Brain microvascular endothelial cell (primary cell): Measurements from ENCODE around the gene CCBE1.

Experiments used
- DNase-seq: peaks from one replicate; pipeline ENCODE4 v3.0.0-alpha.2; 2020
- H3K27ac ChIP-seq: fragments of 250-450 bp; sonication (Bioruptor Pico); 2 replicates; pipeline ENCODE4 v1.5.1; 2020; ENCODE audit warnings: mild to moderate bottlenecking, moderate library complexity
- H3K27me3 ChIP-seq: fragments of 250-450 bp; sonication (Bioruptor Pico); replicated peaks from 2 replicates; pipeline ENCODE4 v1.5.1; 2020; ENCODE audit warnings: mild to moderate bottlenecking
- H3K36me3 ChIP-seq: fragments of 250-450 bp; sonication (Bioruptor Pico); replicated peaks from 2 replicates; pipeline ENCODE4 v1.5.1; 2020; ENCODE audit warnings: mild to moderate bottlenecking
- H3K4me3 ChIP-seq: 2 replicates; pipeline ENCODE4 v1.5.1; 2011; ENCODE audit warnings: low read depth, mild to moderate bottlenecking, control low read depth, low read length, moderate library complexity
- in situ Hi-C: cut with HindIII; loops from 2 replicates; pipeline ENCODE4 v1.10.0; 2017; ENCODE audit warnings: low sequenced_read_pairs, low pct_ligation_motif_present
- TF ChIP-seq, protein P1 (sequence below): IDR thresholded peaks from 2 replicates; pipeline ENCODE4 v1.5.1; 2011; ENCODE audit warnings: low read depth, mild to moderate bottlenecking, moderate library complexity, low read length, control low read depth, inconsistent platforms; ENCODE audit errors: missing control alignments

The CCBE1 gene

DNA sequence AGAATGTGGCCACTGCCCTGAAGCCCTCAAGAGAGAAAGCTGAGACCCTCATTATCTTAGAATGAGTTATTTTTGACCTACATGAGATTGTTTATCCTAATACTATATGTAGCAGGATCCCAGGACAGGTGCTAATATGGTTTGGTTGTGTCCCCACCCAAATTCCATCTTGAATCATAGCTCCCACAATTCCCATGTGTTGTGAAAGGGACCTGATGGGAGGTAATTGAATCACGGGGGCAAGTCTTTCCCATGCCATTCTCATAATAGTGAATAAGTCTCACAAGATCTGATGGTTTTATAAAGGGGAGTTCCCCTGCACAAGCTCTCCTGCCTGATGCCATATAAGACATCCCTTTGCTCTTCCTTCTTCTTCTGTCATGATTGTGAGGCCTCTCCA lies 76.8 kb downstream of the CCBE1 start:
- TF ChIP-seq, protein P1, sequence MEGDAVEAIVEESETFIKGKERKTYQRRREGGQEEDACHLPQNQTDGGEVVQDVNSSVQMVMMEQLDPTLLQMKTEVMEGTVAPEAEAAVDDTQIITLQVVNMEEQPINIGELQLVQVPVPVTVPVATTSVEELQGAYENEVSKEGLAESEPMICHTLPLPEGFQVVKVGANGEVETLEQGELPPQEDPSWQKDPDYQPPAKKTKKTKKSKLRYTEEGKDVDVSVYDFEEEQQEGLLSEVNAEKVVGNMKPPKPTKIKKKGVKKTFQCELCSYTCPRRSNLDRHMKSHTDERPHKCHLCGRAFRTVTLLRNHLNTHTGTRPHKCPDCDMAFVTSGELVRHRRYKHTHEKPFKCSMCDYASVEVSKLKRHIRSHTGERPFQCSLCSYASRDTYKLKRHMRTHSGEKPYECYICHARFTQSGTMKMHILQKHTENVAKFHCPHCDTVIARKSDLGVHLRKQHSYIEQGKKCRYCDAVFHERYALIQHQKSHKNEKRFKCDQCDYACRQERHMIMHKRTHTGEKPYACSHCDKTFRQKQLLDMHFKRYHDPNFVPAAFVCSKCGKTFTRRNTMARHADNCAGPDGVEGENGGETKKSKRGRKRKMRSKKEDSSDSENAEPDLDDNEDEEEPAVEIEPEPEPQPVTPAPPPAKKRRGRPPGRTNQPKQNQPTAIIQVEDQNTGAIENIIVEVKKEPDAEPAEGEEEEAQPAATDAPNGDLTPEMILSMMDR, result no peak
- Histone ChIP-seq H3K36me3 (no peaks in the 10 kb centered on the region), H3K27me3 (no peaks in the 10 kb centered on the region), H3K4me3 (no peak overlapping the region), H3K27ac (no peak overlapping the region)
- DNase-seq, result no peak
- in situ Hi-C loops, result no loop called here

DNA sequence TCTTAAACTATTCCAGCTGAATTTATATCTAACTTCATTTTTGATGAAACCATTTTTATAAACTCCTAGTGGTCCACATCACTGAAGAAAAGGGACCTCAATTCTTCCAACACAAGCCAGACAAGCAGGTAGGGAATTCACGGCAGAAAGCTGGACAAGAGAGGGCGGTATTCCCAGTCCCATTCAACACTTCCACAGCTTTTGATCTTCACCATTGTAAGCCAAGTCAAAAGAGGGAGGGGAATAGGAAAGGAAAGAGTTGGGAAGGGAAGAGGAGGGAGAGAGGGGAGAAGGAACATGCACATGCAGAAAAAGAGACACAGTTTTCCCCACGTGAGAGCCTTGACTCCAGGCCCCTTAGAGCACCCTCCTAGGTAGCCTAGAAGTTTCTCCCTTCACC lies 77.4 kb downstream of the CCBE1 start:
- no peak overlapping the region for H3K4me3 ChIP-seq
- no peaks in the 10 kb centered on the region for H3K27me3 ChIP-seq
- H3K27ac ChIP-seq, result no peak overlapping the region
- no peaks in the 10 kb centered on the region for H3K36me3 ChIP-seq
- in situ Hi-C loops, result no loop called here
- TF ChIP-seq, protein P1, result no peak
- no peak for DNase-seq

- H3K4me3 ChIP-seq, result no peak overlapping the region
- in situ Hi-C loops, result no loop called here
- no peaks in the 10 kb centered on the region for H3K36me3 ChIP-seq
- no peak for DNase-seq
- TF ChIP-seq, protein P1, result no peak
- no peaks in the 10 kb centered on the region for H3K27me3 ChIP-seq
- no peak overlapping the region for H3K27ac ChIP-seq
Observed at GRCh38 chr18:59617468-59617932, 79.7 kb downstream of the CCBE1 start.

- H3K4me3 ChIP-seq, result no peak overlapping the region
- no peak for DNase-seq
- in situ Hi-C loops, result no loop called here
- TF ChIP-seq, protein P1, result no peak
- no peaks in the 10 kb centered on the region for H3K36me3 ChIP-seq
- H3K27ac ChIP-seq, result no peak overlapping the region
- H3K27me3 ChIP-seq, result no peaks in the 10 kb centered on the region
Observed at GRCh38 chr18:59616501-59616900, 80.7 kb downstream of the CCBE1 start.

GRCh38 chr18:59613903-59614302 lies 83.3 kb downstream of the CCBE1 start:
- in situ Hi-C loops, result no loop called here
- TF ChIP-seq, protein P1, result no peak
- Histone ChIP-seq H3K4me3 (no peak overlapping the region), H3K27ac (no peak overlapping the region), H3K27me3 (no peaks in the 10 kb centered on the region), H3K36me3 (no peaks in the 10 kb centered on the region)
- no peak for DNase-seq

DNA sequence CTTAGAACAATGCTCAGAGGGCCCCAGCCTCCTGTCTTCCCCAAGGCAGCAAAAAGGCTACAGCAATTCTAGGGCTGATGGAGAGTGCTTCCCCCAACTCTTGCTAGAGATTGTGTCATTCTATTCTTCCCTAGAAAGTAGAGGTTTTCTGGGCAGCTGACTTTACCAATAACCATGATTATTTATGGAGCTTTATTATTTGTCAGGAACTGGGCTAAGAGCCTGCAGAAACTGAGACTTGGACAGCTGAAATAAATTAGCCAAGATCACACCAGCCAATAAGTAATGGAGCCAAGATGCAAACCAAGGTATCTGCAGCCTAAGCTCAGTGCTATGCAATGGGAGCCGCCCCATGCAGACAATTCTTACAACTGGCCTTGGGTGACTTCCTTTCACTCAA lies 84.8 kb downstream of the CCBE1 start:
- Histone ChIP-seq H3K27me3 (no peaks in the 10 kb centered on the region), H3K4me3 (no peak overlapping the region), H3K36me3 (no peaks in the 10 kb centered on the region), H3K27ac (no peak overlapping the region)
- TF ChIP-seq, protein P1, result no peak
- DNase-seq, result no peak
- in situ Hi-C loops, result no loop called here
